CD1c-positive myeloid dendritic cell (primary cell): ENCODE data around the gene UNC45A.

Source experiments
- DNase-seq: peaks from one replicate; pipeline ENCODE4 v3.0.0-alpha.2; 2016; ENCODE audit errors: extremely low spot score

Gene UNC45A

GRCh38 chr15:90934949-90935751 is at the start of gene UNC45A:
Gene UNC45A, plus strand, starts transcription at chr15:90935285. Its CDS starts 40 bp downstream, at chr15:90935325.
- DNase-seq: peak; percentile 90

GRCh38 chr15:90885432-90886290 is 49.4 kb upstream of the UNC45A start:
- DNase-seq: peak; percentile 87

- no peak for DNase-seq
Observed at GRCh38 chr15:90886291-90886614, 48.8 kb upstream of the UNC45A start.

- no peak for DNase-seq
Observed at GRCh38 chr15:90887037-90887481, 48.0 kb upstream of the UNC45A start.

- no peak for DNase-seq
Observed at GRCh38 chr15:90889313-90889730, 45.8 kb upstream of the UNC45A start.

GRCh38 chr15:90889736-90890456 is 45.2 kb upstream of the UNC45A start:
- no peak for DNase-seq

GRCh38 chr15:90890839-90891238 is 44.2 kb upstream of the UNC45A start:
- no peak for DNase-seq

- no peak for DNase-seq
Observed at GRCh38 chr15:90891346-90891949, 43.6 kb upstream of the UNC45A start.

GRCh38 chr15:90892023-90892422 is 43.1 kb upstream of the UNC45A start:
- no peak for DNase-seq

- no peak for DNase-seq
Observed at GRCh38 chr15:90892498-90893174, 42.4 kb upstream of the UNC45A start.

GRCh38 chr15:90893175-90894090 is 41.7 kb upstream of the UNC45A start:
- no peak for DNase-seq

GRCh38 chr15:90895571-90896117 is 39.4 kb upstream of the UNC45A start:
- peak; percentile 17 for DNase-seq

GRCh38 chr15:90897131-90897655 is 37.9 kb upstream of the UNC45A start:
- peak; percentile 90 for DNase-seq

GRCh38 chr15:90901175-90902039 is 33.7 kb upstream of the UNC45A start:
- DNase-seq: no peak

GRCh38 chr15:90902040-90902839 is 32.8 kb upstream of the UNC45A start:
- DNase-seq: peak; percentile 90

GRCh38 chr15:90902840-90903732 is 32.0 kb upstream of the UNC45A start, which contains the start of gene MAN2A2:
Gene MAN2A2, plus strand, starts transcription at chr15:90903302. Its CDS starts 906 bp downstream, at chr15:90904208.
- DNase-seq: peak; percentile 90
